Fibroblast of peridontal ligament (primary cell): Measurements from ENCODE around the gene SLCO1B3.
"Not testable (repeated sequence)": the region's sequence is repeated elsewhere in the genome, so short reads cannot be mapped to it uniquely, and the experiment has no call there.

Experiments used
- DNase-seq: peaks from one replicate; pipeline ENCODE4 v3.0.0-alpha.2; 2010; ENCODE audit errors: extremely low read depth

SLCO1B3 gene

GRCh38 chr12:20810487-20810886, at the start of gene SLCO1B3:
SLCO1B3 (plus strand) TSS chr12:20810705; CDS start chr12:20815739, 5,034 bp downstream.
- no peak for DNase-seq

- DNase-seq: no peak
These were observed 33.1 kb upstream of the SLCO1B3 start for GRCh38 chr12:20777420-20777819.

GRCh38 chr12:20778969-20779368, 31.5 kb upstream of the SLCO1B3 start:
- DNase-seq: no peak

- not testable (repeated sequence) for DNase-seq
These were observed 30.5 kb upstream of the SLCO1B3 start for GRCh38 chr12:20779971-20780370.

- not testable (repeated sequence) for DNase-seq
These were observed 26.6 kb upstream of the SLCO1B3 start for GRCh38 chr12:20783796-20784357.

- DNase-seq: no peak
These were observed 17.5 kb upstream of the SLCO1B3 start for GRCh38 chr12:20792971-20793370.

GRCh38 chr12:20798554-20798953, 12.0 kb upstream of the SLCO1B3 start:
- DNase-seq: peak; percentile 25

GRCh38 chr12:20800160-20800559, 10.3 kb upstream of the SLCO1B3 start:
- DNase-seq: no peak

- no peak for DNase-seq
These were observed 9.5 kb upstream of the SLCO1B3 start for GRCh38 chr12:20801035-20801434.

GRCh38 chr12:20805921-20806320, 4.6 kb upstream of the SLCO1B3 start:
- DNase-seq: no peak

GRCh38 chr12:20807192-20808080, 3.1 kb upstream of the SLCO1B3 start:
- no peak for DNase-seq

GRCh38 chr12:20808521-20808920, 2.0 kb upstream of the SLCO1B3 start:
- DNase-seq: no peak

GRCh38 chr12:20815574-20815973, 5.1 kb downstream of the SLCO1B3 start:
- no peak for DNase-seq

- no peak for DNase-seq
These were observed 11.9 kb downstream of the SLCO1B3 start for GRCh38 chr12:20822415-20822814.

- DNase-seq: no peak
These were observed 12.4 kb downstream of the SLCO1B3 start for GRCh38 chr12:20822925-20823324.

GRCh38 chr12:20829919-20830318, 19.4 kb downstream of the SLCO1B3 start:
- no peak for DNase-seq

- DNase-seq: no peak
These were observed 20.0 kb downstream of the SLCO1B3 start for GRCh38 chr12:20830456-20830855.

- DNase-seq: no peak
These were observed 22.4 kb downstream of the SLCO1B3 start for GRCh38 chr12:20832911-20833310.

GRCh38 chr12:20852649-20853048, 42.1 kb downstream of the SLCO1B3 start:
- DNase-seq: no peak

- DNase-seq: no peak
These were observed 52.6 kb downstream of the SLCO1B3 start for GRCh38 chr12:20863056-20863455.

- no peak for DNase-seq
These were observed 55.4 kb downstream of the SLCO1B3 start for GRCh38 chr12:20865873-20866272.

- no peak for DNase-seq
These were observed 57.8 kb downstream of the SLCO1B3 start for GRCh38 chr12:20868277-20868676.

GRCh38 chr12:20883288-20883687, 72.8 kb downstream of the SLCO1B3 start:
- DNase-seq: no peak
